GM23248 (cell line): Measurements from ENCODE around the gene PPHLN1.

Experiments used
- EZH2 ChIP-seq: fragments of 200-600 bp; sonication (generic); IDR thresholded peaks from 2 replicates; pipeline ENCODE4 v1.6.1; 2018; ENCODE audit warnings: antibody characterized with exemption, mild to moderate bottlenecking; ENCODE audit not compliant: insufficient read depth, poor library complexity, severe bottlenecking
- EZH2phosphoT487 ChIP-seq: fragments of 200-600 bp; sonication (generic); IDR thresholded peaks from 2 replicates; pipeline ENCODE4 v1.6.1; 2018; ENCODE audit warnings: antibody characterized with exemption, moderate library complexity, mild to moderate bottlenecking, low read depth; ENCODE audit not compliant: insufficient read depth

GRCh38 chr12:42306297-42306696 is 19.7 kb upstream of the PPHLN1 start:
- TF ChIP-seq EZH2 (no peak), EZH2phosphoT487 (no peak)
